Stimulated activated CD8-positive, alpha-beta memory T cell treated with anti-CD3 and anti-CD28 coated beads, Interleukin-7, amount 100 ng/mL, for 1 hour (primary cell): ENCODE measurements around the gene HSD17B1.
"Not testable (repeated sequence)": the region's sequence is repeated elsewhere in the genome, so short reads cannot be mapped to it uniquely, and the experiment has no call there.

Experiments used
- DNase-seq, 2 donors: peaks; one replicate each; pipeline ENCODE4 v3.0.0-alpha.2; 2020; ENCODE audit warnings: low read depth in 2 of 2

Gene HSD17B1, protein sequence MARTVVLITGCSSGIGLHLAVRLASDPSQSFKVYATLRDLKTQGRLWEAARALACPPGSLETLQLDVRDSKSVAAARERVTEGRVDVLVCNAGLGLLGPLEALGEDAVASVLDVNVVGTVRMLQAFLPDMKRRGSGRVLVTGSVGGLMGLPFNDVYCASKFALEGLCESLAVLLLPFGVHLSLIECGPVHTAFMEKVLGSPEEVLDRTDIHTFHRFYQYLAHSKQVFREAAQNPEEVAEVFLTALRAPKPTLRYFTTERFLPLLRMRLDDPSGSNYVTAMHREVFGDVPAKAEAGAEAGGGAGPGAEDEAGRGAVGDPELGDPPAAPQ

DNA sequence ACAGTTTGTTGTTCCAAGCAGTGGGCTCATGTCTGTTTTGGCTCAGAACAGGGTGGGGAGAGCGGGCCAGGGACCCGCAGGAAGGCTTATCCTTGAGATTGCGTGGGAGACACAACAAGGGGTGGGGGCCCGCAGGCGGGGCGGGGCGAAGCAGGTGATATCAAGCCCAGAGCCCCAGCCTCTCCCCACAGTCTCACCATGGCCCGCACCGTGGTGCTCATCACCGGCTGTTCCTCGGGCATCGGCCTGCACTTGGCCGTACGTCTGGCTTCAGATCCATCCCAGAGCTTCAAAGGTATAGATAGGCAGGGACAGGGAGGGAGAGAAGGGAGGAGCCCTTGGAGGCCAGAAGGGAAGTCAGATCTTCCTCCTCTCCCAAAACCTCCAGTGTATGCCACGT lies at the start of gene HSD17B1:
Gene HSD17B1 (plus strand): TSS at position 188 of the 400 bp plus-strand sequence. CDS start 11 bp downstream, at position 199.
- not testable (repeated sequence) for DNase-seq

DNA sequence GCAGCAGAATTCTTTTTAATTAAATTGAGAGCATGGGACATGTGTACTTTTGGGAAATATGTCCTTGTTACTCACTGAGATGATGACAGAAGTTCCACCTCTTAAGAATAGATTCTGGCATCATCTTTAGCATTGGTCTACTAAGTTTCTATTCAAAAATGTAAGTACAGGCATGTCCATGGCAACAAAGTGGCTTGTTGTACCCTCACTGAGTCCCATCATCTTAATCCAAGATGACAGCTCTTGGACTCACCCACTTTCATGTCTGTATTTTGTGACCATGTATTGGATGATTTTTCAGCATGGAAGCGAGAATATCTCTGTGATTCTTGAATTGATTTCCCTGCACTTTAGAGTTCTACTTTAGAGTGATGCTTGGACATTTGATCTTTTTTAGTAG lies 49.8 kb upstream of the HSD17B1 start:
- no peak for DNase-seq

DNA sequence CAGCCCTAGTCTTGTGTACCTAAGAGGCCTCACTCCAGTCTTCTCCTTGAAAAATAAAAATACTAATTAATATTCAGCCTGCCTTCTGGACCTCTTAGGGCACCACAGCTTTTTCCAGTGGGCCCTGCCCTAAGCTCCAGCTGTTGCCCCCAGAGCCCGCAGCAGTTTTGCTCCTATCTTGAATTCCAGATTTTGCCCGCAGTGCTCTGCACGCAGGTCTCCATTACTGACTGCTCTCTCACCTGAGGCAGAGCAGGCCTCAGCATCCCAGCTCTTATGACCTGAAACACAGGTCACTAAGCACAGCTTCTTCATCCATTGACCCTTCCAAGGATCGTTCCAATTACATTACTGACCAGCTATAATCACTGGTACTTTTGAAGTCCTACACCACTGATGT lies 45.1 kb upstream of the HSD17B1 start:
- DNase-seq, result no peak

DNA sequence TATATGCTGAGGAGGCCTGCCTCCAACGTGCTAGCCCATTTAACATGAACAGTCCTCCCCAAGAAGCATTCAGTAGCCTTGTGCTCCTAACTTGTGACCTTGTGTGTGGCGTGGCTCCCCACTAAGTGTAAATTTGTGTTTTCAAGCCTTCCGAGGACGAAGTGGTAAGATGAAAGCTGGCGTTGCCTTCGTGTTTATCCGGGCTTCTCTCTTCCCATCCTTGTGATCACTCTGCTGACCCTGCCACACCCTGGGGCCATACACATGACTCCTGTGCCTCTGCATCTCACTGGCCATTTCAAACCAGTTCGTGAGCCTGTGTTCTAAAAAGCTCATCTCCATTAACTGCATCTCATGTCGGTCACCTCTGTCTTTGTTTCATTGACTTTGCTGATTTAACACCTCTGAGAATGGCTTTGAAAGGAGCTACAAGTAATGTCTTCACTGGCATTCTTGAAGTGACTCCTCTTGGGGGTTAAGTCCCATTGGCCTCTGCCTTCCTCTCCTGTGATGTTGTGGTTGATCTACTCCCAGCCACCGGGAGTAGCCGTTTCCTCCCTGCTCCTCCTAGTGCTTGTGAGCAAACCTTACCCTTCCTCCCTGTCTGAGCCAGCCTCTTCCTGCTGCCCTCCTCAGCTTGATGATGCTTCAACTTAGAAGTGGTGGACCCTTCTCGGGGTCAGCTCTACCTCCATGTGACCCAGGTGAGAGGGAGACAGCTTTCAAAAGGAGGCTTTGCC lies 44.1 kb upstream of the HSD17B1 start:
- no peak for DNase-seq

DNA sequence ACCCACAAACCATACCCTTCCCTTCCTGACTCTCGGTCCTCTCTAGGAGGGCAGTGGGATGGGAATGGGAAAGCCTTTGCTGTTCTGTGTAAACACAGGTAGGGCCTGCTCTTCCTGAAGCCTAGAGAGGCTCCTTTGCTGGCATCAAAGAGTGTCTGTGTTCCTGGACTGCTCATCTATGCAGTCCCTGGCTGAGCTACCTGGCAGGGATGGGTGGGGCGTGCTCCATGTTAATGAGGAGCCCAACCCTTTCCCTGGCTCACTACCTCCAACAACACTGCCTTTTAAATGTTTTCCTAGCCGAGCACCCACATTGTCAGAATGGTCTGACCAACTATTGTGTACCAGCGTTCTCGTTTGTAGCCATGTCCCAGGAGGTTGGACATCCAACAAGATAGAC lies 43.3 kb upstream of the HSD17B1 start:
- no peak for DNase-seq

DNA sequence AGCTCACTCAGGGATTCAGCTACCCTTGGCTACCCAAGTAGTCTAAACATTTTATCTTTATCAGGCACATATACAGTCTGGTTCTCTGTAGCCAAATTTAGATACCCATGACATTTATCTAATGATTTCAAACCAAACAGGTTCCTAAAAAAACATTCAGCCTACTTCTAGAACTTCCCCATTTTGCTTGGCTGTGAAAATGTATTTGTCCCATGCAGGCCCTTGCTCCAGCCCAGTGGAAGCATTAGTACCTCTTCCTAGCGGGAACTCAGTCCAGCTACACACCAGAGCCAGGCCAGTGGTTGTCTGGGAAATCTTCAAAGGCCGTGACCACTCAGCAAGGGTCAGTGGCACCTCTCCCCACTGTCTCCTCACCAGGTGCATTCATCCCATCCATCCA lies 42.9 kb upstream of the HSD17B1 start:
- DNase-seq, result no peak

DNA sequence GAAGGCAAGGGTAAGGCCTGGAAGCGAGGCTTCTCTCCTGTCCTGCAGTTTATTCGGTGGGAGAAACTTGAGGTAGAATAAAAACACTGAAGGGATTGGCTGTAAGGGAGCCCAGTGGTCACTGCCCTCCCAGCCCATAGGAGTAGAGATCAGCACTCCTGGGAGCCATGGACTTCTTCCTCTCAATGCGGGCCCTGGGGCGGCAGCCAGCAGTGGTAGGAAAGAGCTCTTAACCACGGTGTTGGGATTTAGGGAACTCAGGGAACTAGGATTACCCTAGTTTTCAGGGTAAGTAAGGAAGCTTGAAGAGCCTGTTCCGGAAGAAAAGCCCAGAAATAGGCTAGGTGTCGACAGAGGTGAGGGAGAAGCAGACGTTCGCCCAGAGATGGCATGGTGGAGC lies 40.5 kb upstream of the HSD17B1 start:
- DNase-seq, result no peak

DNA sequence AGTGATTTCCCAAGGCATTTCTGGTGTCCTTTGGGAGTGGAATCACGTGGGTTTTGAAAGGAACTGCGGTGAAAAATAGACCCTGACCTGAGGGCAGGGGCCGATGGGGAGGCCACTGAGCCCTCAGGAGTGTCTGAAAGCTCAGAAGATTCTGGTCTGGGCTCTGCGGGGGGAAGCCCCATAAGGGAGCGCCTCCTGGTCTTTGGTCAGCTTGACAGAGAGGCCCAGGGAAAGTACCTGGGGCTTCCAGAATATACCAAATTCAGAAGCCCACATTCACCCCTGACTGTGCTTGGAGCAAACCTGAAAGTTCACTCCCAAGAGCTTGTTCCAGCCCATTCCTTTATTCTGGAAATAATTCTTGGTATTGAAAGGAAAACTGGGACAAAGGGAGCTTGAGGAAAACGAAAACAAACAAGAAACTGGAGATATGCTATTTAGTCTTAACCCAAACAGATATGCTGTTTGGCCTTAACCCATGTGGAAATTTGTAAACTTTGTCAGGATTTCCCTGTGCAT lies 39.9 kb upstream of the HSD17B1 start:
- no peak for DNase-seq

DNA sequence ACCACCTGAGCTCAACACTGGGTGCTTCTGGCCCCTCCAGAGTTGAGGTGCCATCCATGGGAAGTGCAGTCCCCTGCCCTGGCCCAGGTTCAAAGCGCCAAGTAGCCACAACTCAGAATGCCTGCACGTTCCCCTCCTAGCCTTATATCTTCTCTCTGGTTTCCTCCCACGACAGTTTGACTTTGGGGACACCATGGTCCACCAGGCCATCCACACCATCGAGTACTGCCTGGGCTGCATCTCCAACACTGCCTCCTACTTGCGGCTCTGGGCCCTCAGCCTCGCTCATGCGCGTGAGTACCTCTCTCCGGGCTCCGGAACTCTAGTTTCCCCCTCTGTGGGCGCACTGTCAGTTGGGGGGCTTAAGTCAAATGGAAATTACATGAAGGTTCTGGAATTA lies 39.0 kb upstream of the HSD17B1 start:
- DNase-seq, result no peak

DNA sequence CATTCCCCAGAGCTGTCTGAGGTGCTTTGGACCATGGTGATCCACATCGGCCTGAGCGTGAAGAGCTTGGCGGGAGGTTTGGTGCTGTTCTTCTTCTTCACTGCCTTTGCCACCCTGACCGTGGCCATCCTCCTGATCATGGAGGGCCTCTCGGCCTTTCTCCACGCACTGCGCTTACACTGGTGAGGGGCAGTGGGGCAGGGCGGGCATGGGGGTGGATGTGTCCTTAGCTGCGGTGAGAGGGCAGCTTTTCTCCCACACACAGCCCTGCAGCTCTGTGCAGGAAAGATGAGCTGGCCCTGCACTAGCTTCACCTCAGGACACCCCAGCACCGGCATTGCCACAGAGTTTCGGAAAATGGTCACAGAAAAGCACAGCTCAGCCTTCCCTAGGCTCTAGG lies 38.4 kb upstream of the HSD17B1 start:
- DNase-seq, result no peak

DNA sequence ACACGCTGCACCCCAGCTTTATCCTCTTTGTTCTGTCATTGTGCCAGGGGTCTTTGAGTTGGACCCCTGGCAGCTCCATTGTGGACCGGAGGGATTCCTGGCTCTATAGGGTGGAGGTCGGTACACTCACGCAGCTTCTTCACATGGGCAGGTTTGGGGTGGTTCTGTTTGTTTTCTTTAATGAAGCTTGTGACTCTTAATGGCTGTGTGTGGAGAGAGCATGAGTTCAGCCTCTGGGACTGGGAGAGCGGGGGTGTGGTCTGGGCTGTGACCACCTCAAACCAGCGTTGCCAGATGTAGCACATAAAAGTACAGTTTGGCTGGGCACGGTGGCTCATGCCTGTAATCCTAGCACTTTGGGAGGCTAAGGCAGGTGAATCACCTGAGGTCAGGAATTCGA lies 37.9 kb upstream of the HSD17B1 start:
- DNase-seq, result no peak

DNA sequence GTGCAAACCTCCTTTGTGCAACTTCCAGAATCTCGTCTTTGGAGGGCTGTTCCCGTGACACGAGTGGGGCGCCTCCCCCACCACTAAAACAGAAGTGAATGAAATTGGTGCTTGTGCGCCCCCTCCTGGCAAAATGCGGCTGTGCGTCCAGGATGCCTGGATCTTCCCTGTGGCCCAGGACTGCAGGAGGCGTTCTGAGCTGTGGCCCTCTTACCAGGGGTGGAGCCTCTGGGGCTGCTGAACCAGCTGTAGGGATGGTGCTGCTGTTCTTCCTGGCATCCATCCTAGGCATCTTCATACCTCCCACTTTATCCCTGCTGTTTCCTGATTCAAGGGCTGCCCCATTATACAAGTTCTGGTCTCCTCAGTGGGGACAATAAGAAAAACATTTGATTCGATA lies 35.2 kb upstream of the HSD17B1 start:
- peak; percentile 62 to 74 for DNase-seq

DNA sequence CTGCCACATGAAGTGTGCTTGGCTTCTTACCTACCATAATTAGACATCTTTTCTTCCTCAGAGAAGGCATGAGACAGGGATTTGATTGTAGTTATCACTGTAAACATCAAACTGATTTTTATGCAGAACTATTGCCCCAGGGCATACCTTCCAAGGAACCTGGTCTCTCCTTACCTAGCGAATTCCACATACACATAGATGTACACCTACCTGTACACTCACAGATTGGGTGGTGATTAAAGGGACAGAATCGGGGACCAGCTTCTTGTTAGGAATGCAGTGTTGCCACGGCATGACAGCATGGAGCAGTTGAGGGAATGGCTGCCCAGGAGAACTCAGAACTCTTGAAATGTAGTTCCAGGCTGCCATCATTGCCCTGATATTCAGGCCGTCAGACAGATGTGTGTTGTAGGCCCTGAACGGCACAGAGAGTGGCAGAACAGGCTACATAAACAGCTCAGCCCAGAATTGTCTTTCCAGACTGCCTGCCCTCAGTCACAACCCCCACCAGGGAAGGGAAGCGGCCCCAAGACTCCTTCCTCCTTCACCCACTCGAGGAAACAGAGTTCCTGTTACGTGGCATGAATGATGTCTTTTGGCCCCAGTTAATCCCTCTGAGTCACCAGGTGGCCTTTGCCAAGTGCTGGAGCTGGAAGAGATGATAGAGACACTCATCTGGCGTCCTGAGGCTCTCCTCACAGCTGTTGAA lies 34.5 kb upstream of the HSD17B1 start:
- no peak for DNase-seq

DNA sequence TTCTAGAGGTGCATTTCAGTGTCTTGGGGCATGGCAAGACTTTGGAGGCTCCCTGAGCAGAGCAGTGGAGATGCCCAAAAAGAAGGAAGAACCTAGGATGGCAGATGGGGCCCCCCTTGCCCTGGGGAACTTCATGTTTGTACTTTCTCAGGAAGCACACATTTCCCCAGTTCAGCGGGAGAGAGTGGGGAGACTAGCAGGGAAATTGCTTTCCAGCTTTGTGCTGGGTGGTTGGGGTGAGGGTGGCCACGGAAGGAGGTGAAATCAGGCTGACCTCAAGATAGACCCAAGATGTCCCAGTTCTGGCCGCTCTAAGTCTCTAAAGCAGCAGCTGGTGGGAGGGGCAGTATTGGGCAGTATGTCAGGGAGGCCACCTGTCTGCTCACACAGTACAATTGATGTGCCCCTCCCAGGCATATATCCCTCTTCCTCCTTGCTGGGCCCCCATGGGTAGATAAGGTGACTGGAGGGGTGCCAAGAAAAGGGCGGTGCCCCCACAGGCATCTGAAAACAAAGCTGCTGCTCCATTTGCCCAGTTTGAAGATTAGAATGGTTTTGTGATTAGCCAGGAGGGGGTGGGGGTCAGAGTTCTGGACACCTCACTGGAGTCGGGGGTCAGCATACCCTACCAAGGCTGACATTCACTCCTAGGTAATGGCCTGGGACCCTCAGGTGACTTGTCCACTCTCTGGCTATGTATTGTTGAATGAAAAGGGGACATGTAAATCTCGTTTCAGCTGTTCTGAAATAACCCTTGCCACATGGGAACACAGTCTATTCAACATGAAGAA lies 33.8 kb upstream of the HSD17B1 start:
- no peak for DNase-seq

DNA sequence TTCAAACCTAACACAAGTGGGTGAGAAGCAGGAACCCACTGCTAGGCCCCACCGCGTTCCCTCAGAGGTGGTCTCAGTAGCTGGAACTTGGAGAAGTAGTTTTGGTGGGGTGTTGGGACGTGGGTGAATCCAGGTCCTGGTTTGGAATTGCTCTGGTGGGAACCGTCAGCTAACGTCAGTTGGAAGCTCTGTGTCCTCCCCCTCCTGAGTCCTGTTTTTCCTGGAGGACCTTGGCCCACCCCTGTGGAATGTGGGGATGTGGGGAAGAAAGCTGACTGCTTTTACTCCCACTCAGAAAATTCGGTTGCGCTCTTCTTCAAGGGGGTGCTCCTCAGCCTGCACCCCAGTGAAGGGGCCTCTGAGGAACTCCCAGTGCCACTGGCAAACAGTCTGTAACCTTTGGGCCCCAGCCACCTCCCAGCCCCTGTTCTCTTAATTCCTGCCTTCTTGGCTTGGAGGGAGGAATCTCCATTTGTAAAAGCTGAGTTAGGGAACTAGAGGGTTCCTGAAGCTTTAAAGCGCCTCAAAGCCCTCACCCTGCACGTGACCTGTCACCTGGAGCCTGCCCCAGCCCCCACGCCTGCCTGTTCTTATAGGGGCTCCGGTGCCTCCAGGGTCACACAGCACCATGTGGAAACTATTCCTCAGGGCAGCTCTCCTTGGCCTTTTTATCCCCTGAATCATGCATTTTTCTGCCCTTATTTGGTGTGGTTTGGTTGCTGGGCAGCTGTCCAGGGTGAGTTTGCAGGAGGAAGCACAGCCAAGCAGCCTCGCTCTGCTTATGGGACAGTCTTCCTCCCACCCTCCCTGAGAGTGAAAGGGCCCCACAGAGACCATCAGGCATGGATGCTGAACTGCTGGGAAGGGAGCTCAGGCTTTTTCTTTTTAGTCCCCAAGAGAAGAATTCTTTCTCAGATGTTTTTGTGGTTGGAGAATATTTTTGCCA lies 32.9 kb upstream of the HSD17B1 start:
- no peak for DNase-seq

DNA sequence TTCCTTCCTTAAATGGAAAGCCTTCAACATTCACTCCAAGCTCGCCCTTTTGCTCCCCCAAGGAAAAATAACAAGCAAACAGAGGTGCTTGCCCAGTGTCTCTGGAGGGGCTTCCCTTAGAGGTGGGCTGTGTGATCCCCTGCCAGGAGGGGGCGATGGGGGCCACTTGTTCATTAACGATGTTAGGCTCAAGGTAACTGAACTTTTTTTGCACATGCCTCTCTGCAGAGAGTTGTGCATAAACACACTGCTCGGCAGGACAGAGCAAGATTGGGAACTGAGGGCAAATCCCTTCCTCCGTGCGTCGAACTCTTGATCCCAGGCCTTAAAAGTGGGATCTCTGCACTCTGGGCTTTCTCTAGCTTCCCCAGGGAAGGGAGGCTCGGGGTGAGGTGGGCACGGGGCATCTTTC lies 32.2 kb upstream of the HSD17B1 start:
- no peak for DNase-seq

DNA sequence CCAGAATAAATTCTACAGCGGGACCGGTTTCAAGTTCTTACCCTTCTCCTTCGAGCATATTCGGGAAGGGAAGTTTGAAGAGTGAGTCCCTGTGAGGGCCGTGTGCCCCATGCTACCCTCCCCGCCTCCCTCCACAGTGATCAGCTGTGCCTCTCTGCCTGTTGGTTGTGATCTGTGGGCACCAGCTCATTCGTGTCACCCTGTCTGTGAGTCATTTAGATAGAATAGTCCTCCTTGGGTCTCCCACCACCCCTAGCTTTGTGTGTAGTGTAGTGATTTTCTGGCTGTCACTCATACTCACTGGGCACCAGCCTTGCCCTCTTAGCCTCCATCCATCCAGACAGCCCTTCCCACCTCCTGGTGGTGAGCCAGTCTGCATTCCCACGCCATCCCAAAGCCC lies 31.7 kb upstream of the HSD17B1 start:
- no peak for DNase-seq

DNA sequence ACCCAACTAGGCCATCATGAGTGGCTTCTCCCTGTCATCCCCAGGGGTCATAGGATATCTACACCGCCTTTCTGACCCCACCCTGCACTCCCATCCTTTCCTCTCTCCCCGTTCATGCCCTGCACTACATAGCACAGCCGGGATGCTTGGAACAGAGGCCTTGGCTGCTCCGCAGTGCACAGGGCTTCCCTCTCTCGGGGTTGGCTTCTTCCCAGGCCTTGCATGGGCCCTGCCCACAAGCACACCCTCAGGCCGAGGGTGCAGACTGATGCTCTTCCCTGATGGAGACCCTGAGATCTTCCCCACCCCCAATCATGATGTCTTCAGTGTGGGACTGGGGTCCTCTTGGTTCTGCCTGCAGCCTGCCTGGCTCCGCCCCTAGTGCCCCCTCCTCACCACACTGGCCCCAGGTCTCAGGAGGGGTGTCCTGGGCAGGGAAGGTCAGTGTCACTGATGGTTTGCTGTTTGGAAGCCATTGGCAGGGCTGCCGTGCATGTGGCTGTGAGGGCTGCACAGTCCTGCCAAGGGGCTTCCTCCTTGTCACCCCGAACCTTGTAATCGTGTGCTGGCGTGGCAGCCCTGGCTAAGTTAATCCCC lies 31.0 kb upstream of the HSD17B1 start:
- DNase-seq, result no peak

DNA sequence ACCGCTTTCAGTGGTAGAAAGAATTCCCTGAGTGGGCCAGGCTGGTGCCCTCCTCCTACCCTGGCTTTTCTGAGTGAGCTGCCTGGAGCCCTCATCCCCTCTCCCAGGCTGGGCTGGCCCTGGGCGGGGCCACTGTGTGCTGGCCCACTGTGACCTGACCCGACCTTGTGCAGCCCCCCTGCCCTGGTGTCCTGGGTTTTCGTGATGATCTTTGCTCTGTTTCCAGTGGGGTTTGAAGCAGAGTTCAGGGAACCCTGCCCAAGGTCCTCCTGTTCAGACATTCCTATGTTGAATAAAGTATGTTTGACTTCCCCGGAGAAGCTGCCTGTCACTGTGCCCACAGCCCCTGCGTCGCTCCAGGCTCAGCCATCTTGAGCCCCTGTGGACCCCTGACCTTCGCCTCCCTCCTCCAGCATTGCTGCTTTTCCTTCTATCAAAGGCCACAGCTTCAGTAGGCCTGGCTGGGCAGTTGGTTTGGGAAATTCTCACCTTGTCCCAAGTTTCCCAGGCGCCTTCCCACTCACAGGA lies 30.4 kb upstream of the HSD17B1 start:
- DNase-seq, result no peak

DNA sequence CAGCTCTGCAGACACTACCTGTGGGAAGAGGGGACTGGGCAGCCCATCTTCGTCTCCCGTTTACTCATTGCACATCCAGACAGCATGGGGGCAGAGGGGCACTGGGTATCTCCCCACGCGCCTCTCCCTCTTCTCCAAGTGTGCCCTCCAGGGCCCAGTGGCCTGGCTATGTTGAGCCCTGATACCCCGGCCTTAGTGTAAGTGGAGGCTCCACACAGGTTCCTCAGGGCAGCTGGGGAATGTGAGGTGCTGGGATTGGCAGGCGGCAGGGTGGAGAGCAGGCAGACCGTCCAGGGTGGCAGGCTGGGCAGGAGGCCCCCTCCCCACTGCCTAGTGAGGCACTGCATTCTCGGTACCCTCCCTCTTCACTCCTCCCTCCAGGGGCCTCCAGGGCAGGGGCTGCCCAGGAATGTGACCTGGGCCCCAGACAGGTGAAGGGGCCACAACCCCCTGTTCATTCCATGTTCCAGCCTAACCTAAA lies 29.9 kb upstream of the HSD17B1 start:
- no peak for DNase-seq
